Glutamatergic neuron (in vitro differentiated cells): ENCODE measurements around the gene BCAR3. TPM values are rescaled to one million over a fixed set of nuclear protein-coding genes. Genes with fewer than 3 reads are reported as not detected.

Experiments used
- DNase-seq: peaks from one replicate; pipeline ENCODE4 v3.0.0; 2022
- H3K27ac Mint-ChIP-seq: one replicate; pipeline ENCODE4 v1.8.0; 2020; ENCODE audit warnings: mild to moderate bottlenecking, mixed read lengths, inconsistent platforms; ENCODE audit not compliant: unreplicated experiment
- H3K27me3 Mint-ChIP-seq: one replicate; pipeline ENCODE4 v1.8.0; 2020; ENCODE audit warnings: mild to moderate bottlenecking, moderate library complexity, mixed read lengths, inconsistent platforms; ENCODE audit not compliant: unreplicated experiment
- H3K36me3 Mint-ChIP-seq: one replicate; pipeline ENCODE4 v1.8.0; 2020; ENCODE audit warnings: mild to moderate bottlenecking, mixed read lengths, inconsistent platforms; ENCODE audit not compliant: unreplicated experiment
- H3K4me1 Mint-ChIP-seq: one replicate; pipeline ENCODE4 v1.8.0; 2020; ENCODE audit warnings: mild to moderate bottlenecking, low read depth, mixed read lengths, inconsistent platforms; ENCODE audit not compliant: unreplicated experiment
- H3K4me3 Mint-ChIP-seq: one replicate; pipeline ENCODE4 v1.8.0; 2020; ENCODE audit warnings: mild to moderate bottlenecking, mixed read lengths, inconsistent platforms; ENCODE audit not compliant: unreplicated experiment
- H3K9me3 Mint-ChIP-seq: one replicate; pipeline ENCODE4 v1.8.0; 2020; ENCODE audit warnings: mild to moderate bottlenecking, moderate library complexity, mixed read lengths, inconsistent platforms; ENCODE audit not compliant: unreplicated experiment
- total RNA-seq: library from RNA; stranded (reverse); fragmentation: NEBNext Ultra II Directional; extraction: Animal tissue kit (Norgen Biotek cat#: 25700); gene quantifications from one replicate; pipeline ENCODE4 v1.2.1, GENCODE V29; 2021; ENCODE audit not compliant: unreplicated experiment
- TF ChIP-seq, protein P1 (sequence below): fragments of 200-600 bp; sonication (generic); IDR thresholded peaks from one replicate; pipeline ENCODE4 v1.5.0; 2021; ENCODE audit not compliant: partially characterized antibody, unreplicated experiment

The BCAR3 gene
- total RNA-seq, 1 donor from 2014 or later, result 12.8 TPM

DNA sequence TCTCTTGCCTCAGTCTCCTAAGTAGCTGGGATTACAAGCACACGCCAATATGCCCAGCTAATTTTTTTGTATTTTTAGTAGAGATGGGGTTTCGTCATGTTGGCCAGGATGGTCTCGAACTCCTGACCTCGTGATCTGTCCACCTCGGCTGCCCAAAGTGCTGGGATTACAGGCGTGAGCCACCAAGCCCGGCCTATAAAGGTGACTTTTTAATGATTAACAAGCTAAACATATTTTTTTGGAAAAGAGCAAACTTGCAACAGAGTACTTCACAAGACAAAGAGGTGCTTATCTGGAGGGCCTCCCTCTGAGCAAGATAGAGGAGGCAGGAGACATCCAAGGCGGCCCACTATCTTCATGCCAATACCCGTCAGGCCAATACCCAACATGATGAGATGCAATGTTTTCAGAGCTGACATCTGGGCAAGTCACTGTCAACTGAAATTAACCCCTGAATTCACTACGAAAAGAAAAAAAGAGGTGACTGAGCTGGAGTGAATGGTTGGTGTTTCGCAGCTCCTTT is 10.5 kb downstream of the BCAR3 start:
- H3K4me1 Mint-ChIP-seq, result peaks cover 46% of the 10 kb centered on the region
- H3K36me3 Mint-ChIP-seq, result no peaks in the 10 kb centered on the region
- no peaks in the 10 kb centered on the region for H3K27me3 Mint-ChIP-seq
- TF ChIP-seq, protein P1, sequence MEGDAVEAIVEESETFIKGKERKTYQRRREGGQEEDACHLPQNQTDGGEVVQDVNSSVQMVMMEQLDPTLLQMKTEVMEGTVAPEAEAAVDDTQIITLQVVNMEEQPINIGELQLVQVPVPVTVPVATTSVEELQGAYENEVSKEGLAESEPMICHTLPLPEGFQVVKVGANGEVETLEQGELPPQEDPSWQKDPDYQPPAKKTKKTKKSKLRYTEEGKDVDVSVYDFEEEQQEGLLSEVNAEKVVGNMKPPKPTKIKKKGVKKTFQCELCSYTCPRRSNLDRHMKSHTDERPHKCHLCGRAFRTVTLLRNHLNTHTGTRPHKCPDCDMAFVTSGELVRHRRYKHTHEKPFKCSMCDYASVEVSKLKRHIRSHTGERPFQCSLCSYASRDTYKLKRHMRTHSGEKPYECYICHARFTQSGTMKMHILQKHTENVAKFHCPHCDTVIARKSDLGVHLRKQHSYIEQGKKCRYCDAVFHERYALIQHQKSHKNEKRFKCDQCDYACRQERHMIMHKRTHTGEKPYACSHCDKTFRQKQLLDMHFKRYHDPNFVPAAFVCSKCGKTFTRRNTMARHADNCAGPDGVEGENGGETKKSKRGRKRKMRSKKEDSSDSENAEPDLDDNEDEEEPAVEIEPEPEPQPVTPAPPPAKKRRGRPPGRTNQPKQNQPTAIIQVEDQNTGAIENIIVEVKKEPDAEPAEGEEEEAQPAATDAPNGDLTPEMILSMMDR, result no peak
- no peak overlapping the region for H3K4me3 Mint-ChIP-seq
- peaks cover 2% of the 10 kb centered on the region for H3K9me3 Mint-ChIP-seq
- no peak for DNase-seq
- no peak overlapping the region for H3K27ac Mint-ChIP-seq

DNA sequence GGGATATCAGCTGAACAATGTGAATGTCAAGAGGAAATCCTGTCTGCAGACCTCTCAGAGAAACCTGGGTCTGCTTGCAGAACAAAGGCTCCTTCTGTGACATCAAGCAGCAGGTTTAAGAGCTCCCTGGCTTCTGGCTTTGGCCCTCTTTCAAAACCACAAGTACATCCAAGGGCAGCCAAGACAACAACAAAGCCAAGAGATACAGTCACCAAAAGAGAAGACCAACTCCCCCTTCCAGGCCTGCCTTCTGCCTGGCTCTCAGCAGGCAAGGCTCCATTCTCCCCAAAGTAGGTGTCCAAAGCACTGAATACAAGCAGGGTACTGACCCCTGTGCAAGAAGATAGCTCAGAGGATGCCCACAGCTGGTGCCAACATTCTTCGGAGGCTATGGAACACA is 11.5 kb downstream of the BCAR3 start:
- no peaks in the 10 kb centered on the region for H3K9me3 Mint-ChIP-seq
- H3K36me3 Mint-ChIP-seq, result no peaks in the 10 kb centered on the region
- H3K4me3 Mint-ChIP-seq, result no peak overlapping the region
- DNase-seq, result no peak
- no peak overlapping the region for H3K27ac Mint-ChIP-seq
- TF ChIP-seq, protein P1, result no peak
- peaks cover 37% of the 10 kb centered on the region for H3K4me1 Mint-ChIP-seq
- no peaks in the 10 kb centered on the region for H3K27me3 Mint-ChIP-seq

DNA sequence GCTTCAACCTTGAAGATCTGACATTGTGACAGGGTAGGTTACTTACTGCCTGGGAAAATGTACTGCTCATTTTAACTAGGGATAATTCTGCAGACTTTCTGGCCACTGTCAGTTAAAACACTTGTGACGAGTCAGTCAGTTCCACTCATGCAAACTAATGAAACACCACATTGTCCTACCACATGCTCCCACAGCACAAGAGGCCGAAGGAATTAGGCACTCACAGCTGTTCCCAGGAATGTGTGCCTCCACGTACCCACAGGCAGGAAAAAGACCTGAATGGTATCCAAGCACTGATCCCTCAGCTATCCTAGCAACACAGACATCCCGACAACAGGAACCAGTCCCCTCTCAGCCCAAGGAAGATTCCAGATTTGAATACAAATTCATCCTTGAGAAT is 12.3 kb downstream of the BCAR3 start:
- H3K4me1 Mint-ChIP-seq, result peaks cover 31% of the 10 kb centered on the region
- H3K4me3 Mint-ChIP-seq, result no peak overlapping the region
- DNase-seq, result no peak
- H3K9me3 Mint-ChIP-seq, result no peaks in the 10 kb centered on the region
- H3K27me3 Mint-ChIP-seq, result no peaks in the 10 kb centered on the region
- TF ChIP-seq, protein P1, result no peak
- H3K27ac Mint-ChIP-seq, result peak overlapping the region; percentile 22
- no peaks in the 10 kb centered on the region for H3K36me3 Mint-ChIP-seq

DNA sequence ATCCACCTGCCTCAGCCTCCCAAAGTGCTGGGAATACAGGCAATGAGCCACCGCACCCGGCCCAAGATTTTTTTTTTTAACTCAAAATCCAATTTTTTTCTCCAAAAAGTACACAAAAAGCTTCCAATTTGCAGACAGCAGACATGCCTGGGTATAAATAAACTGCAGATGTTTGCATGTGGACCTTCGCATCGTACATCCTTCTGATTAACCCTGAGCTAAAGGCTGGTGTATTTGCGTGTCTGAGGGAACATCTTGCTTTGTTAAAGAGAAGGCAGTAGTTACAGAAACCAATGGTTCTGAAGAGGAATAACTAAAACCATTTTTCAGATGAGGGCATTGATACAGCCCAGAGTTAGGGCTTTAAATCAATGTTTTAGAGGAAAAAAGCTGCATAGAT is 12.7 kb downstream of the BCAR3 start:
- Mint-ChIP-seq H3K4me3 (no peak overlapping the region), H3K36me3 (no peaks in the 10 kb centered on the region), H3K4me1 (peaks cover 31% of the 10 kb centered on the region), H3K27me3 (no peaks in the 10 kb centered on the region), H3K27ac (no peak overlapping the region), H3K9me3 (no peaks in the 10 kb centered on the region)
- TF ChIP-seq, protein P1, result no peak
- no peak for DNase-seq

DNA sequence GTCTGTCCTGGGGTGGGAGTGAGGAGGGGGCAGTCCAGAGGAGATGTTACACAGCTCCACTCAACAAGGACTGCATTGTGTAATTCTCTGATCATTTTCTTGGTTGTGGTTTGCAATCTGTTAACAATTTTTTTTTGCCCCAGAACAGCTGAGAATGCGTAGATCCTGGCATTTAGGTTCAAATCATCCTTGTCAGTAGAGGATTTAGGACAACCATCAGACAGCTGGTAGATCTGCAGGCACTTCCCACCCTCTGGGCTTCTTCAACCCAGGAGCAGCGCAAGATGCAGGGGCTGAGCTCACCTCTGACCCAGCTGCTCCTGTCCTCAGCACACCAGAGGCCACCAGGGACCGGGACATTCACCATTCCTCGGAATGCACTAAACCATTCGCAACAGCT is 13.5 kb downstream of the BCAR3 start:
- Mint-ChIP-seq H3K9me3 (no peaks in the 10 kb centered on the region), H3K4me1 (peaks cover 29% of the 10 kb centered on the region), H3K27ac (peak overlapping the region; percentile 43), H3K27me3 (no peaks in the 10 kb centered on the region), H3K36me3 (peaks cover 3% of the 10 kb centered on the region), H3K4me3 (peak overlapping the region; percentile 78)
- TF ChIP-seq, protein P1, result no peak
- DNase-seq, result peak; percentile 49
